Stimulated activated CD8-positive, alpha-beta memory T cell treated with anti-CD3 and anti-CD28 coated beads, Interleukin-7, amount 100 ng/mL, for 24 hours (primary cell): ENCODE measurements around the gene HOXA4.

ENCODE experiments used
- DNase-seq: peaks from one replicate; pipeline ENCODE4 v3.0.0-alpha.2; 2020; ENCODE audit warnings: low read depth

Gene HOXA4

DNA sequence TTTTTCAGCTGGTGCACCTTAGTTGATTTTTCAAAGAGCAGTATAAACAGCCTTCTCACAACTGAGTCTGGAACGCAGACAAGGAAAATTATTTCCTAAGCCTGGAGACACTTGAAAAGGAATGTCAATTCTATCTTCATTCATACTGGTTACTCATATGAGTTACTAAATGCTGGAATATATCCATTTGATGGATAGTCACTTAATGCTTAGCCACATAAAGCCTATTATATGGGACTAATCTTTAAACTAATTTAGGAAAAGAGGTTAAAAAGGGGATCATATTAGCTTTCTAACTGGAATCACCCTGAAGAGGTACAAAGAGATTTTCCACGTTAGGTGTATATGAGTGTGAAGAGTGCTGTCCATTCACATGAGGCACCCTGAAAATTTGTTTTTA is 1.7 kb upstream of the HOXA4 start:
- DNase-seq = no peak

DNA sequence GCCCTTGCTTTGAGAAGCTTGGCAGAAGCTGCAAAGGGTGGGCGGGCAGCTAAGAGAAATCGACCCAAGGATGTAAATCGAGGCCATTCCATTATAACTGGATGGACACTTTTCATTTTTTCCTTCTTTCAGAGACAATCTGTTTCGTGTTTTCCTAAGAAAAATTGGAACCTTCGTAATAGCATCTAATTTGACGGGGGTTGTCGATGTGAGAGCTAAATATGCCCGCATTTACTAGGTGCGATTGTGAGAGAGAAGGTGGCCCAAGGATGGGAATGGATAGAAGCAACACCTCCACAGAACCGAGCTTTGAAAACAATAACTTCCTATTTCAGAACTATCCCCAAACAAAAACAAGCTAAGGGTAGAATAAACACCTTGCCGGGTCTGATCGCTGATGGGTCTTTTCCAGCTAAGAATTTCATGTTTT is 848 bp upstream of the HOXA4 start:
- no peak for DNase-seq

DNA sequence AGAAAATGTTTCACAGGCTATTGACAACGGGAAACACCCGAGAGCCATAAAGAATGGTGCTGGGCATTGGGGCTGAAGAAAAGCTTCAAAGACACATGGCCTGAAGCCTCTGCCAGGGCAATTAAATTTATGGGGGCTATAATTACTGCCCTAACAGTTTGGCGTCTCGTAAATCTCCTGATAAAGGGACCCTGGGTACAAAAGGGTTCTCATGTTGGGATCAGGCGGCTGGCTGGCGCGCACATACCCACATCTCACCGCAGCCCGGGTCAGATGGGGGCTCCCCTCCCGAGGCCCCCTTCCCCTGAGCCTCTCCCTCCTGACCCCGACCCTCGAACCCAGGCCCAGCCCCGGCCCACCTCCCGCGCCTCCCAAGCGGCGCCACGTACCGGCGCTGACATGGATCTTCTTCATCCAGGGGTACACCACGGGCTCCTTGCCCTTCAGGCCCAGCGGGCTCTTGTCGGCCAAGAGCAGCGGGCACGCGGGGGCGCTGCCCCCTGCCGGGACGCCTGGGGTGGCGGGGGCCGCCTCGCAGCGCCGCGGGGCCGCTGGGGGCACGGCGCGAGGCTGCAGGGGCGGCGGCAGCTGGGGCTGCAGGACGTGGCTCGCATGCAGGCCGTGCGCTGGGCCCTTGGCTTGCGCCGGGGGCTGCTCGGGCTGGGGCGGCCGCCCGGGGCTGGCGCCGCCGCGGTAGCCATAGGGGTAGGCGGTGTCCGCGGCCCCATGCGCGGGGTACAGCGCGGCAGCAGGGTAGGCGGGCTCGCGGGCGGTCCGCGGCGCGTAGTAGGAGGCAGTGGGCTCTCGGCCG is 623 bp downstream of the HOXA4 start:
- no peak for DNase-seq

DNA sequence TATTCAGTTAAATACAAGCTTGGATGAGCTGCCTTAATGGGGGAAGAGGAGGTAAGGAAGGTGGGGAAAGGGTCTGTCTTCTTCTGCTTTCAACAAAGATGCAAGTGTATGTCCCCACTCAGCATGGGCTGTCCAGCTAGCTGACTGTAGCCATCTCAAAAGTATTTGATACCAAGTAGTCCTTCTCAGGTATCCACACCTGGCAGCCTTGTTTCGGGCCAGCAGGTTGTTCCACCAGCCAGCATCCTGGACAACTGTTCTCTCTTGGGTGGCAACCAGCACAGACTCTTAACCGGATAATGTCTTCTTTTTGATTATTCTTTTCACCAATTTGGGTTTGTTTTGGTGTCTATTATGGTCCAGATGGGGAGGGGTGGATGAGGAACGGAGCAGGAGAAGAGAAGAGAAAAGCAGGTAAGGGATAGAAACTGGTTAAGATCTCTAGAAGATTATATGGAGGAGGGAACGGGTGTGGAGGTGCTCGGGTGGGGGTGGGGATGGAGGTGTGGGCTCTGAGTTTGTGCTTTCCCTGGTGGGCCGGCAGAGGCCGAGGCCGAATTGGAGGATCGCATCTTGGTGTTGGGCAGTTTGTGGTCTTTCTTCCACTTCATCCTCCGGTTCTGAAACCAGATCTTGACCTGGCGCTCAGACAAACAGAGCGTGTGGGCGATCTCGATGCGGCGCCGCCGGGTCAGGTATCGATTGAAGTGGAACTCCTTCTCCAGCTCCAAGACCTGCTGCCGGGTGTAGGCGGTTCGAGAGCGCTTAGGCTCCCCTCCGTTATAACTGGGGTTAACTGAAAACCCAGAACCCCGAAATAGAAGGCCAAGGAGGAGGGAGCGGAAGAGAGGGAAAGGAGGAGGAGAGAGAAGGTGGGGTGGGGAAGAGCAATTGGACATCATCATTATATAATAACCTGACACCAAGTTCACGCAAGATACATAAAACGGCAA is 1.5 kb downstream of the HOXA4 start:
- DNase-seq = no peak

DNA sequence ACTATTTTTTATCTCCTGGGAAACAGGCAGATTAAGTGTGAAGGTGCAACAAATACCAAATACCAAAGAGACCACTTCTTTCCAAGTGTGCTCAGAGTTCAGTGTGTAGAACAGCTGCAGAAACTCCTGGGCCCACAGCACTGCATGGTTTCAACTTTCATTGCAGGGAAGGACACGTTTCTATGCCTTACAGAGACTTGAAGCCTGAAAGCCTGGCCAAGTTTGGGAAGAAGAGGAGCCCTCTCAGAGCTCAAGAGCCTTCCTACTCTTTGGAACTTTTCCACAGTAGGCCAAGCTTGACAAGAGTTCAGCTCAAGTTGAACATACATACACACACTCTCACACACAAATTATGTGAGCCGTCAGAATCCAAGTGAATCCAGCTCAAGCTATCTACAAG is 2.5 kb downstream of the HOXA4 start:
- DNase-seq = no peak

DNA sequence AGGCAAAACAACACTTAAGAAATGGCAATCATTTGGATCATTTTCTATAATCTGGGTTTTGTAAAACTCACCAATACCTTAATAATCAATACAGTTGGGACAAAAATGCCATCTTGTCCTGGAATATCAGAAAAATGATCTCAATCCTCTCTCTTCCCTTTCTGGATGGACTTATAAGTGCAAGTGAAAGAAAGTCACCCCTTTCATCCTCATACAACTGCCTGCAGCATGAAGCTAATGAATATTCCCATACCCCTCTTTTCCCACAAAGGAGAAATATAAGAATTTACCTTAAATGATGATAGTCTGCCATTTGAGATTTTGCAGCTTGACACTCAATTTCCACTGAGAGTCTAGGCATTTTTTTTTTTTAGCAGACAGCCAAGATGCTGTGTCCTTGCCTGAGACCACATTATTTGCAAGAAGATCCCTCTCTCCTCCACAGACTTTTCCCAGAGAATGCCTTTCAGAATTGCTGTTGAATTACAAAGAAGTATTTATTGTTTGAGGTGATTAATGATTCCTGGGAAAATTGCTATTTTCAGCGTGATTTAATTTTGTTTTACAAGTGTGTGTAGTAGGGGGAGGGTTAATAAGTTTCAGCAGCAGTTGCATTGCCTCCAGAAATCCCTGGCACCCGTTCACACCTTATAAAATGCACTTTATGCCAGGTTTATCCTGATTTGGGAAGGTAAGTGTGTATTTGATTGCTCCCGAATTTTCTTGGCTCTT is 3.8 kb downstream of the HOXA4 start:
- no peak for DNase-seq

DNA sequence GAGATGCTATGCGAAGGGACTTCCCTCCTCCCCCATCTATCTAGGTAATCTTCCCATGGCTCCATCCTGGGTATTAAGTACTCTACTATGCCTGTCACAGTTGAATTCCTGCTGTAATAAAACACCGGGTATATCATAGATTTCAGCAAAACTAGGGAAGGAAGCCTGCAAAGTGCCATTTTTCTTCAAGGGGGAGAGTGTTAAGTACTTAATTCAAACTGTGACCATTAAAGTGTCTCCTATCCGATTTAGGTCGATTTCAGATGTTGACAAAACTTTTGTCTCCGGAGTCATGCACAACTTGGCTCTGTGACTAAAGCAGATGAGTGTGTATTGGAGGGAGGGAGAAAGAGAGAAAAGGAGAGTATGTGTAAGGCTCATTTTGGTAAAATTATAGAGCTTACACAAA is 4.6 kb downstream of the HOXA4 start:
- DNase-seq = no peak

DNA sequence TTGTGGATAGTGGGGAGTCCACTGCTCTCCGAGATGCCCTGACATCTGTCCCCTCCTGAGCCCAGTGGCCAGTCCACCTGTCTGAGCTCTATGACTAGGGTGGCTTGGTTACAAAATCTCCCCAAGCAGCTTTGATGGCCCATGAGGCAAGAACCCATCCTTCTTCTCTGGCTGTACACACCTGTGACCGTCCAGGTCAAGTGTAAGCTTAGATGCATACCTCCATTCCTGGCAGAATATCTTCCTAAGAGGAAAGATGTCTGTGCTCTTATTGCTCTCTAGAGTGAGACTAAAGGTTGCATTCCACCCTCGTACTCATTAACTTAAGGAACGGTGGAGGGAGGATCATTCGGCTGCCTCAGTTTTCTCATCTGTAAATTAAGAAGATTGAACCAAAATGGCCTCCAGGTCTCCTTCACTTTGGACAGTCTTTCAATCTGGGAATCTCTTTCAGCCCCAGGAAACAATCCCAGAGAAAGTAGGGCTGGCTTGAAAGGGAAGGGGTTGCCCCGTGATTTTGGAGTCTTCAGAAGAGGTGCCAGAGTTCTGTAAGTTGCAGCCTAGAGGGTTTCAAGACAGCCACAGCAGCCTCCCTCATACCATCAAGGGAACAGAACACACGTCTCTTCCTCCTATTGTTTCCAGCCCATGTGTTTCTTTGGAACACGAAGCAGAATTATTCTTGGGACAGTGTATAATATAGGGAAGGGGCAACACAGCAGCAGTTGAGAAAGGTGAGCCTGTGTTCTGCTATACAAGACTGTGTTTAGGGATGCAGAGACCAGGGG is 5.5 kb downstream of the HOXA4 start:
- DNase-seq = no peak

DNA sequence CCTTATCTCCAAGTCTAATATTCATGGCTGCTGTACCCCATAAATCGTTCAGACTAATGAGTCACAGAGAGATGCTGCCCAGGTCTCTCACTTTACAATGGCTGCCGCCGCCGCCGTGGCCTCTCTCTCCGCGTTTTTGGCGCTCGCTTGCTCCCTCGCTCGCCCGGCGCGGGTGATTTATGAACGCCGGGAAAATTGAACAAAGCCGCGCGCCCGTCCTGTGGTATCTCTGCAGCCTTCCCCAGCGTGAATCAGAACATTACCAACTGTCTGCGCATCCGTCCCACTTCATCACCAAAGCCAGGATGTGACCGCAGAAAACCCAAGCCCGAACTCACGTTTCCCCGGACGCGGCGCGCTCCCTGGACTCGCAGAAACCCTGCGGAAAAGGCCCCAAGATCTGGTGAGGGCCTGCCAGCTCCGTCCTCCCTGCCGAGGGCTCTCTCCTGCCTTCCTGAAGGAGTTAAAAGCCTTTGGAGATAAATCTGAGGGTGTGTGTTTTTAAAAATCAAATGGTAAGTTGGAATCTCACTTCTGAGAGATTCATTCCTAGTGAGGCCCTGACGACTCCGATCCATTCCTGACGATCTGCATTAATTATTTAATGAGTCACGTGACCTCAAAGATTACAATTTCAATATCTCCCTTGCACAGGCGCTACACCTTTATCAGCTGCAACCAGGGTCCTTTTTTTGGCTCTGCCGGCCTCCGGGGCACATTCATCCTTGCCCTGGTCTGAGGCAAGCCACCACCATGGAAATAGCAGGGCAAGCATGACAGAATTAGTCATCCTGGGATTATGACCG is 6.3 kb downstream of the HOXA4 start:
- DNase-seq = no peak

DNA sequence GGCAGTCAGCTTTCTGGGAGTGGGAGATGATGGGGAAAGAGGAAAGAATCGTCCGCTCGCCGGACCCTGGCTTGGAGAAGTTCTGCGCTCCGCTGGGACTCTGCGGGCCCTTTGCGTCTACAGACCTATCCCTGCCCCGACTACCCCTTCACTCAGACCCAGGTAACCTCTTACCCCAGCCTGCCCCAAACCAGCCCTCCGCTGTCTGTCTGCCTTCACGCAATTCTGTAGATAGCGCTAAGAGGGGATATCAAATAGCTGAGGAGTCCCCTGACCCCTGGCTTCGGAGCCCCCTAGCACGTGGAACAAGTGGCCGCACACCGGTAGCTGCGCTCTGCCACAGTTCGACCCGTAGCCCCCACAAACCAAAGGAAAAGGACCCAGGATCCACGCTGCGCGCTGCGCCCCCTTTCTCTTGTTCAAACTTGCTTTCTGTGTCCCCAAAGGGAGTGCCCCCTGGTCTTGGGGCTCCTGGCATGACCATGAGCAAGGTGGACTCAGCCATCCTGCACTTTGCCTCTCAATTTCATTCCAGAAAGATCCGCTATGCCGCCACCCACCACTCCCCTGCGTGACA is 7.0 kb downstream of the HOXA4 start:
- no peak for DNase-seq

DNA sequence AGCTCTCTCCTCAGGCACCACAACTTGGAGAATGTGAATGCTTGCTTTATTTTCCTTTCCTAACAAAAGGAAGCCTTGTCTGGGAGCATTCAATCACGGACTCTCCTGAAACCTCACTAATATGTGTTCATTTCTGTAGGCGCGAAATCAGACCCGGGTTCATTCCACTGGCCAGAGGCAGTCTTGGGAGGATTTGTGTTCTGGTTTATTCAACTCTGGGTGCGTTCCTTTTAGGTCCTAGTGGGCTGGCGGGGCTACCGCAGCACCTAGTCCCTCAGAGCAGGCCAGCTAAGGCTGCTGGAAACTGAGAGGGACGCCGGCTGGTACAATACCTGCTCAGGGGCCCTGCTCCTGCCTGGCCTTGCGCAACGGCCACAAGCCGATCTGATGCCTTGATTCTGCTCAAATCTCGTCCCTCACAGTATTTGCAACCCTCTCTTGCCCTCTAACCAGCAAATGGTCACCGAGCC is 7.5 kb downstream of the HOXA4 start:
- DNase-seq = no peak

DNA sequence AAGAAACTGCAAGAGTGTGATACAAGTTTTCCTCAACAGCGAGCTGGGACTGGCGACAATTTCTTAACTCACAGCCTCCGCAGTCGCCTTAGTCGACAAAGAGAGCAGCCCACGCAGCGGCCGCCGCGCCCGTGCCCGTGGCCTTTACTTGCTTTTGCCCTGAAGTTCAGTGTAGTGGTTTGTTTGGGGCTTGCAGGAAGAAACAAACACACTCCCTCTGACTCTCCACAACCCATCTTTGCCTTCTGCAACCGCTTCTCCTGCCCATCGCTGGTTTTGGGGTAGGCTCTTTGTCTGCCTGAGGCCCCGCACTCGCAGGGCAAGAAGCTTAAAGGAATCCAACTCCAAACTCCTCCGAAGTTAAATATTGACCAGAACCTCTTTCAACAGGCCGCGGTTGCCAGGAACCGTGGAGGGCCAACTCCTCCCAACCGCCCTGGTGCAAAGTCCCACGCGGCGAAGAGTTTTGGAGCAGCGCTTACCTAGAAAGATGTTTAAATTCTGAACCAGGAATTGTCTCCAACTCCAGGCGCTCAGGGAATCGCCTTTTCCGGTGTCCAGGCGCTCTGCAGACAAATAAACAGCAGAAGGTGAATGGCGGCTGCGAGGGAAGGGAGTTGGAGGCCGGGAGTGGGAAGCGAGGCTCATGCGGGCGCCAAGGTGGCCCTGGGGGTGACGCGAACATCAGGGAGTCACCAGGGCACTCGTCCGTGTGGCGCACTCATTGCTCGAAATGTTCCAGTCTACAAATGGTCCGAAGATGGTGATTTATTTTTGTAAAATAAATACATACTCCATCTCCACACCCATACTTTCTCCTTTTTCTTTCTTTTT is 8.3 kb downstream of the HOXA4 start:
- no peak for DNase-seq

DNA sequence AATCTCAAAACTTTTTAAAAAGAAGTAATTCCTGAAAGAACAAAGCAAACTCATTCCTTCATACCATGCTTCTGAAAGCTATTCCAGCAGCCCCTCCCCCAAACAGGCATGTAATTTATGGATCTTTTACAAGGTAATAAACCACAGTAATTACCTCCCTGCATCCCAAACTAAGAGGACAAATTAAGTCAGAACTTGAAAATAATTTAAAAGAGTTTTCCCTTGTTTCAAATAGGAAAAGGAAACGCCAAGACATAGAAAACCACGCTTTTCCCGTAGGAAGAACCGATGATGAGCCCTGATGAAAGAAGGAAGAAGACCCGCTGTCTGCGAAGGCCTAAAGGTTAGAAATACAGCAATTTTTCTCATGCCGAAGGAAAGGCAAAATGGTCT is 8.9 kb downstream of the HOXA4 start:
- DNase-seq = no peak

DNA sequence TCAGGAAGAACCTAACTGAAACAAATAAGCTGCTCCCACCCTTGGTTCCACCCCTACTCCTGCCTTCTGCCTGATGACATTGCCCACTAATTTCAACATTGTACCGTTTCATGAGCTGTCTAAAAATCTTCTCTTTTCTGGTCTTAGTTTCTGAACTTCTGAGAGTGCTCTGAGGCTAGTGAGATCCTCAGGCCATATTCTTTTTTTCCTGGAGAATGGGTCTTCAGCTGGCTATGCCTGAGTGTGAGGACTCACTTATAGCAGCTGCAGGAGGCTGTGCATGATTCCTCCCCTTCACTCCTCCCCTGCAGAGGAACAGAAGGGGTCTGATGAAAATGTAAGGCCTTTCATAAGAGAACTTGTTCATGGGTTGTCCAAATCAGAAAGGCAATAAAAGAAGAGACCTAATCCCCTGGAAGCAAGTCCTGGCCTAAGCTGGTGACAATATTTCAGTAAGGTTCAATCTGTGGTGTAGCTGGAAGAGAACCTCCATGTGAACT is 11.1 kb downstream of the HOXA4 start:
- no peak for DNase-seq

DNA sequence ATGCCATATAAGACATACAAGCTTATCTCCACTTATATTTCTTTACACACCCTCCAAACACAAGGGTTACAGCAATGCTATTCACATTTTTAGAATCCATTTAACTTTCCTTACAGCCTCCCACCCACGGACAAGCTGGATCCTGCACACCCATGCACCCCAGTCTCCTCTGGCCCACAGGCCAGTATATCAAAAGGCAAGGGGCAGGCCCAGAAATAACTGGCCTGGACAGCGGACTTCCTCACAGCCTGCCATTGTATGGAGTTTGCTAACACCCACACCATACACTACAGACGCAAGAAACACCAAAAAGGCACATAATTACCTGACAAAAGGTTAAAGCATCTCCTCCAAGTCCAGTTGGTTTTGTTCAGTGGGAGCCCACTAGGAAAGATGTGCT is 12.0 kb downstream of the HOXA4 start:
- no peak for DNase-seq

DNA sequence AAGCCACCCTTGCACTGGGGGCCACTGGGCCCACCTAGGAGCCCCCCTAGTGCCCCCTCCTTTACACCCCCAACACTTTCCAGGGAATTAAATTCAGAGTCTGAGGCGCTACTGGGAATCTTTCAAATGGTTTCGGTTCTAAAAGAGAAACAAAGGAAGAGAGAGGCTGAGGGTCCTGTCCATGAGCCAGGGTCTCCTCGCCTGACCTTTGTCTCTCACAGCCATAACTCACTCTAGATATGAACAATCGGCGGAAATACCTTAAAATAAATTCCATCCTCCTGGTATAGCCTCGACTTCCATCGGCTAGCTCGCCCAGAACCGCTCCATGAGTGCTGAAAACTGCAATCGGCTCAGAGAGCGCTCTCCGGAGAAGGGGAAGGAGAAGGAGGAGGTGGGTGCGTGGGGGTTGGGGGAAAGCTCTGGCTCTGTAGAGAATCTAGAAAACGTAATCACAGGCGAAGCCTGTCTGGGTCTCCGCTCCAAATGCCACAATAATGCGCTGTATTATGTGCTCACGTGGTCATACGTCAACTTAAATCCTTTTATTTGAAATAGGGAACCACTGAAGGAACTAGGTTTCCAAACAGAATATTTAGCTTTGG is 12.6 kb downstream of the HOXA4 start:
- DNase-seq = no peak

DNA sequence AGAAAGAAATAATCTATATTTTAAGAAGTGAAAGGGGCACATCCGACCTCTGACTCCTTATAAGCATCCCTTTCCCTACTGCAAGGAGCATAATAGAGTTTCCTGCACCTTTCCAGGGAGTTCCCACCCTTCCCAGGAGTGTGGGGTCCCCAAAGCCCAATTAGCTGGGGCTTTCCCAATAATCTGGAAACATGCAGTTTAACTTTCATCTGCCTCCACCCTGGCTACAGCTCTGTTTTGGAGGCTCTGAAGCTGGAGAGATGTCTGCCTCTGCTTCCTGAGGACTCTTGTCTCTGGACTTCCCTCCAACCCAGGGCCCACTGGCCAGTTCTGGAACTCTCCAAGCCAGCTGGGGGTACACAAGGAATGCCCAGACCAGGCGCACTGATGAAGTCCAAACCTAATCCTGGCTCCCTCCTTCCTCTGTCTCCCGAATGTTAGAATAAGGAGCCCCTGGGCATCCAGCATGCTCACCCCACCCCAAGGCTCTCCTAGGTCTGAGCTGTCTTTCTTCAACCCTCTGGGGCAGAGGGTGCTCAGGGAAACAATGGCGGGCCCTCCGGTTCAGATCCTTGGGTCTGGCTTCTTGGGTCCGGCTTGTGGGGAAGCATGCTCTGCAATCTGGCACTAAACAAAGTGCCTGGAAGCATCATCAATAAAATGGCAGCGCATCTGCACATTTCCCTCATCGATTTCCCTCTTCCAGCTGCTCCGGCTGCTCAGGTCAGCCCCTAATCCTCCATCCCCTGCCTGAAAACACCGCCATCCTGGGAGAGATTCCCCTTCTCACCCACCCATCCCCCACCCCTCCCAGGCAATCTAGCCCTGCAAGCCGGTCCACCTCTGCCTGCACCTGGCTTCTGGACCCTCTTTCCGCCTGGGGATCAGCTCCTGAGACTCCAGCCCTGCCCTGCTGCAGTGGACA is 13.3 kb downstream of the HOXA4 start:
- DNase-seq = no peak
